HepG2 (cell line): ENCODE measurements around the gene PLXNC1. TPM values are rescaled to one million over a fixed set of nuclear protein-coding genes. Genes with fewer than 3 reads are reported as not detected.

Source experiments
- CBX2 ChIP-seq, 2 experiments: fragments of 200-600 bp in 1 of 2; sonication (generic); formaldehyde crosslinking in 1 of 2; IDR thresholded peaks; 2 replicates each; pipeline versions ENCODE4 v1.7.0 to v1.8.1; 2018 to 2022; ENCODE audit warnings: low read depth in 2 of 2, low read length in 1 of 2, mild to moderate bottlenecking in 1 of 2, missing genetic modification reagents in 1 of 2
- CENPX ChIP-seq: sonication (generic); formaldehyde crosslinking; IDR thresholded peaks from 2 replicates; pipeline ENCODE4 v1.9.0; 2021; ENCODE audit warnings: mild to moderate bottlenecking, missing genetic modification reagents, moderate library complexity
- NFE2 ChIP-seq: sonication (generic); formaldehyde crosslinking; IDR thresholded peaks from 2 replicates; pipeline ENCODE4 v1.4.0; 2020; ENCODE audit warnings: missing genetic modification reagents
- NFKBIZ ChIP-seq: IDR thresholded peaks from 2 replicates; pipeline ENCODE4 v1.6.1; 2018; ENCODE audit warnings: missing genetic modification reagents, missing compliant biosample characterization
- REST ChIP-seq, 2 experiments: IDR thresholded peaks; 2 replicates each; pipeline ENCODE4 v1.6.1; 2011 to 2012; ENCODE audit warnings: low read length in 2 of 2, borderline replicate concordance in 1 of 2, low read depth in 1 of 2, mild to moderate bottlenecking in 1 of 2, moderate library complexity in 1 of 2
- SAP130 ChIP-seq: IDR thresholded peaks from 2 replicates; pipeline ENCODE4 v1.6.1; 2016; ENCODE audit warnings: low read depth
- ZBTB34 ChIP-seq: sonication (generic); formaldehyde crosslinking; IDR thresholded peaks from 2 replicates; pipeline ENCODE4 v1.8.0; 2022; ENCODE audit warnings: mild to moderate bottlenecking, missing genetic modification reagents
- ZNF318 ChIP-seq: sonication (generic); formaldehyde crosslinking; IDR thresholded peaks from 2 replicates; pipeline ENCODE4 v1.4.0; 2020; ENCODE audit warnings: mild to moderate bottlenecking, missing genetic modification reagents
- ZNF556 ChIP-seq: sonication (generic); formaldehyde crosslinking; IDR thresholded peaks from 2 replicates; pipeline ENCODE4 v1.4.0; 2020; ENCODE audit warnings: mild to moderate bottlenecking, missing genetic modification reagents, borderline replicate concordance
- ZNF746 ChIP-seq: sonication (generic); formaldehyde crosslinking; IDR thresholded peaks from 2 replicates; pipeline ENCODE4 v1.8.0; 2022; ENCODE audit warnings: mild to moderate bottlenecking, missing genetic modification reagents
- polyA plus RNA-seq, 8 experiments: library from polyadenylated mRNA; depleted of rRNA in 3 of 8; stranded (reverse) in 7 of 8; unstranded in 1 of 8; fragments of >200 nt; fragmentation: Illumina TruSeq in 4 of 8; extraction: Trizol in 4 of 8; gene quantifications; 2 replicates each; pipeline versions ENCODE4 v1.2.1 to v1.2.3, GENCODE V29; 2011 to 2016; ENCODE audit warnings: low read depth in 4 of 8, missing spikeins in 1 of 8, mixed read lengths in 1 of 8; ENCODE audit not compliant: insufficient read depth in 1 of 8
- total RNA-seq, 5 experiments: library from RNA; depleted of rRNA; stranded (reverse); fragments of >200 nt; fragmentation: Illumina TruSeq; extraction: Trizol; gene quantifications; 2 replicates each; pipeline ENCODE4 v1.2.3, GENCODE V29; 2016; ENCODE audit warnings: low read depth in 1 of 5
- TF ChIP-seq, protein P1 (sequence below): sonication (generic); formaldehyde crosslinking; IDR thresholded peaks from 2 replicates; pipeline ENCODE4 v1.4.0; 2020; ENCODE audit warnings: missing genetic modification reagents

PLXNC1 gene
- total and polyA plus RNA-seq, 2 of the 13 experiments (the other 11 are each of a cell fraction or from before 2014, with no cell fraction given) = 6.6 to 11.2 TPM

- TF ChIP-seq CENPX (CRISPR knock-in tag) (no peak), ZNF318 (CRISPR knock-in tag) (no peak), ZBTB34 (CRISPR knock-in tag) (no peak), ZNF556 (CRISPR knock-in tag) (no peak), CBX2 (IDR thresholded peaks at IDR 0.05; ENCODE audit: low read depth, low read length) (no peak), CBX2 (CRISPR knock-in tag; IDR thresholded peaks at IDR 0.05; ENCODE audit: low read depth) (no peak), SAP130 (CRISPR knock-in tag) (peak; percentile 64), NFKBIZ (CRISPR knock-in tag) (no peak), REST (IDR thresholded peaks at IDR 0.05; ENCODE audit: borderline replicate concordance in 1 of 2, low read depth in 1 of 2, low read length in 2 of 2) (no peak), ZNF746 (CRISPR knock-in tag) (no peak), NFE2 (CRISPR knock-in tag) (no peak)
- TF ChIP-seq, protein P1, sequence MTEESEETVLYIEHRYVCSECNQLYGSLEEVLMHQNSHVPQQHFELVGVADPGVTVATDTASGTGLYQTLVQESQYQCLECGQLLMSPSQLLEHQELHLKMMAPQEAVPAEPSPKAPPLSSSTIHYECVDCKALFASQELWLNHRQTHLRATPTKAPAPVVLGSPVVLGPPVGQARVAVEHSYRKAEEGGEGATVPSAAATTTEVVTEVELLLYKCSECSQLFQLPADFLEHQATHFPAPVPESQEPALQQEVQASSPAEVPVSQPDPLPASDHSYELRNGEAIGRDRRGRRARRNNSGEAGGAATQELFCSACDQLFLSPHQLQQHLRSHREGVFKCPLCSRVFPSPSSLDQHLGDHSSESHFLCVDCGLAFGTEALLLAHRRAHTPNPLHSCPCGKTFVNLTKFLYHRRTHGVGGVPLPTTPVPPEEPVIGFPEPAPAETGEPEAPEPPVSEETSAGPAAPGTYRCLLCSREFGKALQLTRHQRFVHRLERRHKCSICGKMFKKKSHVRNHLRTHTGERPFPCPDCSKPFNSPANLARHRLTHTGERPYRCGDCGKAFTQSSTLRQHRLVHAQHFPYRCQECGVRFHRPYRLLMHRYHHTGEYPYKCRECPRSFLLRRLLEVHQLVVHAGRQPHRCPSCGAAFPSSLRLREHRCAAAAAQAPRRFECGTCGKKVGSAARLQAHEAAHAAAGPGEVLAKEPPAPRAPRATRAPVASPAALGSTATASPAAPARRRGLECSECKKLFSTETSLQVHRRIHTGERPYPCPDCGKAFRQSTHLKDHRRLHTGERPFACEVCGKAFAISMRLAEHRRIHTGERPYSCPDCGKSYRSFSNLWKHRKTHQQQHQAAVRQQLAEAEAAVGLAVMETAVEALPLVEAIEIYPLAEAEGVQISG (CRISPR knock-in tag) = no peak
Measured at GRCh38 chr12:94152292-94153078, 4.1 kb downstream of the PLXNC1 start (continued).
